ENCODE measurements around the gene PSMB9. TPM values are rescaled to one million over a fixed set of nuclear protein-coding genes. Genes with fewer than 3 reads are reported as not detected.

PSMB9 gene
- total and polyA plus RNA-seq, 9 of the 15 experiments (the other 6 are each of a cell fraction or from before 2014, with no cell fraction given) = 1.1 to 3.7 (median 2.4) TPM

DNA sequence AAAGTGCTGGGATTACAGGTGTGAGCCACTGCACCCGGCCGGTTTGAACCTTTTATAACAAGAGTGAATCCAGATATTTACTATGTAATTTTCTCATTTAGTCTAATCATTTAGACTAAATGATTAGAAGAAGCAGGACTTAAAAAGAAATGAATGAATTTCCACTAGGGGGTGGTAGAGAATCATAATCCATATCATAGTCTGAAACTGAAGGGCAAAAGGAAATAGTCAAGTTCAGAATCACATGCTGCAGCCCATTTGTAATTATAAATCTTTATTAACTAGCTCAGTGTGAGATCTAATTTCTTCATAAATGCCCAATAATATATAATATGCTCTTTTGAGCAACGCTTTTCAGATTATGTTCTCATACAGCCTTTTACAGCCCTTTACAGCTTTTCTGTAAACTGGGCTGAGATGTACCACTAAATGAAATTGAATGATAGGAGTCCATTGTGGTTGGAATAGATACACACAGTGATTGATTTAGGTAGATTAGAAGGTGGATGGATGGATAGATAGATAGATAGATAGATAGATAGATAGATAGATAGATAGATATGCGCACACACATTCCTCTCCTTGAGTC lies 31.8 kb downstream of the PSMB9 start (continued):
- TF ChIP-seq, protein P1, sequence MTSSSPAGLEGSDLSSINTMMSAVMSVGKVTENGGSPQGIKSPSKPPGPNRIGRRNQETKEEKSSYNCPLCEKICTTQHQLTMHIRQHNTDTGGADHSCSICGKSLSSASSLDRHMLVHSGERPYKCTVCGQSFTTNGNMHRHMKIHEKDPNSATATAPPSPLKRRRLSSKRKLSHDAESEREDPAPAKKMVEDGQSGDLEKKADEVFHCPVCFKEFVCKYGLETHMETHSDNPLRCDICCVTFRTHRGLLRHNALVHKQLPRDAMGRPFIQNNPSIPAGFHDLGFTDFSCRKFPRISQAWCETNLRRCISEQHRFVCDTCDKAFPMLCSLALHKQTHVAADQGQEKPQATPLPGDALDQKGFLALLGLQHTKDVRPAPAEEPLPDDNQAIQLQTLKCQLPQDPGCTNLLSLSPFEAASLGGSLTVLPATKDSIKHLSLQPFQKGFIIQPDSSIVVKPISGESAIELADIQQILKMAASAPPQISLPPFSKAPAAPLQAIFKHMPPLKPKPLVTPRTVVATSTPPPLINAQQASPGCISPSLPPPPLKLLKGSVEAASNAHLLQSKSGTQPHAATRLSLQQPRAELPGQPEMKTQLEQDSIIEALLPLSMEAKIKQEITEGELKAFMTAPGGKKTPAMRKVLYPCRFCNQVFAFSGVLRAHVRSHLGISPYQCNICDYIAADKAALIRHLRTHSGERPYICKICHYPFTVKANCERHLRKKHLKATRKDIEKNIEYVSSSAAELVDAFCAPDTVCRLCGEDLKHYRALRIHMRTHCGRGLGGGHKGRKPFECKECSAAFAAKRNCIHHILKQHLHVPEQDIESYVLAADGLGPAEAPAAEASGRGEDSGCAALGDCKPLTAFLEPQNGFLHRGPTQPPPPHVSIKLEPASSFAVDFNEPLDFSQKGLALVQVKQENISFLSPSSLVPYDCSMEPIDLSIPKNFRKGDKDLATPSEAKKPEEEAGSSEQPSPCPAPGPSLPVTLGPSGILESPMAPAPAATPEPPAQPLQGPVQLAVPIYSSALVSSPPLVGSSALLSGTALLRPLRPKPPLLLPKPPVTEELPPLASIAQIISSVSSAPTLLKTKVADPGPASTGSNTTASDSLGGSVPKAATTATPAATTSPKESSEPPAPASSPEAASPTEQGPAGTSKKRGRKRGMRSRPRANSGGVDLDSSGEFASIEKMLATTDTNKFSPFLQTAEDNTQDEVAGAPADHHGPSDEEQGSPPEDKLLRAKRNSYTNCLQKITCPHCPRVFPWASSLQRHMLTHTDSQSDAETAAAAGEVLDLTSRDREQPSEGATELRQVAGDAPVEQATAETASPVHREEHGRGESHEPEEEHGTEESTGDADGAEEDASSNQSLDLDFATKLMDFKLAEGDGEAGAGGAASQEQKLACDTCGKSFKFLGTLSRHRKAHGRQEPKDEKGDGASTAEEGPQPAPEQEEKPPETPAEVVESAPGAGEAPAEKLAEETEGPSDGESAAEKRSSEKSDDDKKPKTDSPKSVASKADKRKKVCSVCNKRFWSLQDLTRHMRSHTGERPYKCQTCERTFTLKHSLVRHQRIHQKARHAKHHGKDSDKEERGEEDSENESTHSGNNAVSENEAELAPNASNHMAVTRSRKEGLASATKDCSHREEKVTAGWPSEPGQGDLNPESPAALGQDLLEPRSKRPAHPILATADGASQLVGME (CRISPR knock-in tag; IDR thresholded peaks at IDR 0.05) = no peak
- TF ChIP-seq FOXA3 (CRISPR knock-in tag; conservative IDR thresholded peaks at IDR 0.05 in 1 of 2, IDR thresholded peaks at IDR 0.05 in 1 of 2) = no peak
- TF ChIP-seq, protein P2, sequence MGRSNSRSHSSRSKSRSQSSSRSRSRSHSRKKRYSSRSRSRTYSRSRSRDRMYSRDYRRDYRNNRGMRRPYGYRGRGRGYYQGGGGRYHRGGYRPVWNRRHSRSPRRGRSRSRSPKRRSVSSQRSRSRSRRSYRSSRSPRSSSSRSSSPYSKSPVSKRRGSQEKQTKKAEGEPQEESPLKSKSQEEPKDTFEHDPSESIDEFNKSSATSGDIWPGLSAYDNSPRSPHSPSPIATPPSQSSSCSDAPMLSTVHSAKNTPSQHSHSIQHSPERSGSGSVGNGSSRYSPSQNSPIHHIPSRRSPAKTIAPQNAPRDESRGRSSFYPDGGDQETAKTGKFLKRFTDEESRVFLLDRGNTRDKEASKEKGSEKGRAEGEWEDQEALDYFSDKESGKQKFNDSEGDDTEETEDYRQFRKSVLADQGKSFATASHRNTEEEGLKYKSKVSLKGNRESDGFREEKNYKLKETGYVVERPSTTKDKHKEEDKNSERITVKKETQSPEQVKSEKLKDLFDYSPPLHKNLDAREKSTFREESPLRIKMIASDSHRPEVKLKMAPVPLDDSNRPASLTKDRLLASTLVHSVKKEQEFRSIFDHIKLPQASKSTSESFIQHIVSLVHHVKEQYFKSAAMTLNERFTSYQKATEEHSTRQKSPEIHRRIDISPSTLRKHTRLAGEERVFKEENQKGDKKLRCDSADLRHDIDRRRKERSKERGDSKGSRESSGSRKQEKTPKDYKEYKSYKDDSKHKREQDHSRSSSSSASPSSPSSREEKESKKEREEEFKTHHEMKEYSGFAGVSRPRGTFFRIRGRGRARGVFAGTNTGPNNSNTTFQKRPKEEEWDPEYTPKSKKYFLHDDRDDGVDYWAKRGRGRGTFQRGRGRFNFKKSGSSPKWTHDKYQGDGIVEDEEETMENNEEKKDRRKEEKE (IDR thresholded peaks at IDR 0.05; ENCODE audit: borderline replicate concordance in 1 of 2, control insufficient read depth in 1 of 2, low read depth in 2 of 2, low read length in 1 of 2) = no peak
- TF ChIP-seq ZNF717 (CRISPR knock-in tag; IDR thresholded peaks at IDR 0.05) = no peak
- TF ChIP-seq ZNF121 (CRISPR knock-in tag; conservative IDR thresholded peaks at IDR 0.05) = no peak
- TF ChIP-seq, protein P3, sequence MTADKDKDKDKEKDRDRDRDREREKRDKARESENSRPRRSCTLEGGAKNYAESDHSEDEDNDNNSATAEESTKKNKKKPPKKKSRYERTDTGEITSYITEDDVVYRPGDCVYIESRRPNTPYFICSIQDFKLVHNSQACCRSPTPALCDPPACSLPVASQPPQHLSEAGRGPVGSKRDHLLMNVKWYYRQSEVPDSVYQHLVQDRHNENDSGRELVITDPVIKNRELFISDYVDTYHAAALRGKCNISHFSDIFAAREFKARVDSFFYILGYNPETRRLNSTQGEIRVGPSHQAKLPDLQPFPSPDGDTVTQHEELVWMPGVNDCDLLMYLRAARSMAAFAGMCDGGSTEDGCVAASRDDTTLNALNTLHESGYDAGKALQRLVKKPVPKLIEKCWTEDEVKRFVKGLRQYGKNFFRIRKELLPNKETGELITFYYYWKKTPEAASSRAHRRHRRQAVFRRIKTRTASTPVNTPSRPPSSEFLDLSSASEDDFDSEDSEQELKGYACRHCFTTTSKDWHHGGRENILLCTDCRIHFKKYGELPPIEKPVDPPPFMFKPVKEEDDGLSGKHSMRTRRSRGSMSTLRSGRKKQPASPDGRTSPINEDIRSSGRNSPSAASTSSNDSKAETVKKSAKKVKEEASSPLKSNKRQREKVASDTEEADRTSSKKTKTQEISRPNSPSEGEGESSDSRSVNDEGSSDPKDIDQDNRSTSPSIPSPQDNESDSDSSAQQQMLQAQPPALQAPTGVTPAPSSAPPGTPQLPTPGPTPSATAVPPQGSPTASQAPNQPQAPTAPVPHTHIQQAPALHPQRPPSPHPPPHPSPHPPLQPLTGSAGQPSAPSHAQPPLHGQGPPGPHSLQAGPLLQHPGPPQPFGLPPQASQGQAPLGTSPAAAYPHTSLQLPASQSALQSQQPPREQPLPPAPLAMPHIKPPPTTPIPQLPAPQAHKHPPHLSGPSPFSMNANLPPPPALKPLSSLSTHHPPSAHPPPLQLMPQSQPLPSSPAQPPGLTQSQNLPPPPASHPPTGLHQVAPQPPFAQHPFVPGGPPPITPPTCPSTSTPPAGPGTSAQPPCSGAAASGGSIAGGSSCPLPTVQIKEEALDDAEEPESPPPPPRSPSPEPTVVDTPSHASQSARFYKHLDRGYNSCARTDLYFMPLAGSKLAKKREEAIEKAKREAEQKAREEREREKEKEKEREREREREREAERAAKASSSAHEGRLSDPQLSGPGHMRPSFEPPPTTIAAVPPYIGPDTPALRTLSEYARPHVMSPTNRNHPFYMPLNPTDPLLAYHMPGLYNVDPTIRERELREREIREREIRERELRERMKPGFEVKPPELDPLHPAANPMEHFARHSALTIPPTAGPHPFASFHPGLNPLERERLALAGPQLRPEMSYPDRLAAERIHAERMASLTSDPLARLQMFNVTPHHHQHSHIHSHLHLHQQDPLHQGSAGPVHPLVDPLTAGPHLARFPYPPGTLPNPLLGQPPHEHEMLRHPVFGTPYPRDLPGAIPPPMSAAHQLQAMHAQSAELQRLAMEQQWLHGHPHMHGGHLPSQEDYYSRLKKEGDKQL (CRISPR knock-in tag; IDR thresholded peaks at IDR 0.05; ENCODE audit: borderline replicate concordance) = no peak
- TF ChIP-seq, protein P4, sequence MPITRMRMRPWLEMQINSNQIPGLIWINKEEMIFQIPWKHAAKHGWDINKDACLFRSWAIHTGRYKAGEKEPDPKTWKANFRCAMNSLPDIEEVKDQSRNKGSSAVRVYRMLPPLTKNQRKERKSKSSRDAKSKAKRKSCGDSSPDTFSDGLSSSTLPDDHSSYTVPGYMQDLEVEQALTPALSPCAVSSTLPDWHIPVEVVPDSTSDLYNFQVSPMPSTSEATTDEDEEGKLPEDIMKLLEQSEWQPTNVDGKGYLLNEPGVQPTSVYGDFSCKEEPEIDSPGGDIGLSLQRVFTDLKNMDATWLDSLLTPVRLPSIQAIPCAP (CRISPR knock-in tag; IDR thresholded peaks at IDR 0.05; ENCODE audit: borderline replicate concordance) = no peak
- TF ChIP-seq HDAC6 (IDR thresholded peaks at IDR 0.05; ENCODE audit: low read depth, low read length) = no peak

All from K562 (cell line).